PC-3 (cell line): ENCODE results near the gene MAFB.

ENCODE experiments used
- EZH2 ChIP-seq: fragments of 300-600 bp; sonication (generic); IDR thresholded peaks from one replicate; pipeline ENCODE4 v1.6.1; 2017; ENCODE audit warnings: antibody characterized with exemption, mild to moderate bottlenecking, low read length; ENCODE audit not compliant: unreplicated experiment
- TF ChIP-seq, protein P1 (sequence below): fragments of 300-600 bp; sonication (generic); conservative IDR thresholded peaks from 2 replicates; pipeline ENCODE4 v1.5.1; 2017; ENCODE audit warnings: antibody characterized with exemption, low read depth, mild to moderate bottlenecking, low read length

DNA sequence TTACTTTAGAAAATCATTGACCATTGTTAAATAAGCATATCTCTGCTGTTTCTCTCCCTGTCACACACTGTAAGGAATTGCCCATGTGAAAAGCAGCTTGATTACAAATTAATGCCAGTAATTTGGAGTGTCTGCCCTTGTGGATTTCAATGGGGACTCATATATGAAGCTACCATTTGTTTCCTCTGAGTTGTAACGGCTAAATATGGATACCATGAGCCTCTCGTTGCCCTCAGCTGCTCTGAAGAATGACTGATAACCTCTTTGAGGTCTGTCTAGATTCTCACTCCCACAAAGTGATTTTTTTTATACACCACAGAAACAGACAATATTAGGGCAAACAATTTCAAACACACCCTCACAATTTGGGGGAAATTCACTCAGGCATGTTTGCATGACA lies 40.0 kb upstream of the MAFB start:
- TF ChIP-seq EZH2: no peak
- TF ChIP-seq, protein P1, sequence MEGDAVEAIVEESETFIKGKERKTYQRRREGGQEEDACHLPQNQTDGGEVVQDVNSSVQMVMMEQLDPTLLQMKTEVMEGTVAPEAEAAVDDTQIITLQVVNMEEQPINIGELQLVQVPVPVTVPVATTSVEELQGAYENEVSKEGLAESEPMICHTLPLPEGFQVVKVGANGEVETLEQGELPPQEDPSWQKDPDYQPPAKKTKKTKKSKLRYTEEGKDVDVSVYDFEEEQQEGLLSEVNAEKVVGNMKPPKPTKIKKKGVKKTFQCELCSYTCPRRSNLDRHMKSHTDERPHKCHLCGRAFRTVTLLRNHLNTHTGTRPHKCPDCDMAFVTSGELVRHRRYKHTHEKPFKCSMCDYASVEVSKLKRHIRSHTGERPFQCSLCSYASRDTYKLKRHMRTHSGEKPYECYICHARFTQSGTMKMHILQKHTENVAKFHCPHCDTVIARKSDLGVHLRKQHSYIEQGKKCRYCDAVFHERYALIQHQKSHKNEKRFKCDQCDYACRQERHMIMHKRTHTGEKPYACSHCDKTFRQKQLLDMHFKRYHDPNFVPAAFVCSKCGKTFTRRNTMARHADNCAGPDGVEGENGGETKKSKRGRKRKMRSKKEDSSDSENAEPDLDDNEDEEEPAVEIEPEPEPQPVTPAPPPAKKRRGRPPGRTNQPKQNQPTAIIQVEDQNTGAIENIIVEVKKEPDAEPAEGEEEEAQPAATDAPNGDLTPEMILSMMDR: no peak
